ENCODE data around the gene SMARCAL1. TPM values are rescaled to one million over a fixed set of nuclear protein-coding genes. Genes with fewer than 3 reads are reported as not detected.
A peak's percentile ranks its signal among the peaks of the same experiment; 100 is the strongest.
"Not testable (repeated sequence)": the region's sequence is repeated elsewhere in the genome, so short reads cannot be mapped to it uniquely, and the experiment has no call there.

Gene SMARCAL1
- polyA plus RNA-seq, 1 experiment: 28.6 TPM

DNA sequence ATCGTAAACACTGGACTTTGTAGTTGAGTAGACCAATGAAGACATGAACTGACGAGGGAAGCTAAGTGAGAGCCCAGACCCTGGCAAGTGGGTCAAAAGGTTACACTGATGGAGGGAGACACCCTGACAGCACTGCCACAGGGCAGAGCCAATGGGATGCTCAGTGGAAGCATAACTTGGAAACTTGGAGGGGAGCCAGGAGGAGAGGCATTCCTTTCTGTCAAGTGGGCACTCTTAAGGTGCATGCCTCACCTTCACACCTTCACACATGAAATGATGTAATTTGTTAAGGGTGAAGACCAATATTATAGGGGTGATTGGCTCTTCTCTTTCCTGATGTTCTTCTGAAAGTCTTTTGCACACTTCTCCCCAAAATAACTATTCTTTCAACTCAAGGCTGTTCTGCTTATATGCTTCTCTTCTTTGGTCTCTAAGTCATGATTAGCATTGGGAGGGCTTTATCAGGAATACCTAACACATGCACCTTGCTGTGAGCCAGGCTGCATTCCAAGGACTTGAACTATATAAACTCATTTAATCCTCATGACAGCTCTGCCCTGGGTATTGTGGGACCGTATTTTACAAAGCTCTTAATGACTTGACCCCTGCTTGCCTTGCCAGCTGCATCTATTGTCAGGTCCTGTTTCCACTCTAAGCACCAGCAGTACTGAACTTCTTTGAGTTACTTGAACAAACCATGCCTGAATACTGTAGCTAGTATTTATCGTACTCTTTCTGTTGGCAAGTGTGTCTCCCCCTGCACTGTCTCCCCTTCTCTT, 105.4 kb downstream of the SMARCAL1 start:
- DNase-seq (ENCODE audit: low read depth, low spot score): no peak
- POLR2A ChIA-PET: no interaction called here

DNA sequence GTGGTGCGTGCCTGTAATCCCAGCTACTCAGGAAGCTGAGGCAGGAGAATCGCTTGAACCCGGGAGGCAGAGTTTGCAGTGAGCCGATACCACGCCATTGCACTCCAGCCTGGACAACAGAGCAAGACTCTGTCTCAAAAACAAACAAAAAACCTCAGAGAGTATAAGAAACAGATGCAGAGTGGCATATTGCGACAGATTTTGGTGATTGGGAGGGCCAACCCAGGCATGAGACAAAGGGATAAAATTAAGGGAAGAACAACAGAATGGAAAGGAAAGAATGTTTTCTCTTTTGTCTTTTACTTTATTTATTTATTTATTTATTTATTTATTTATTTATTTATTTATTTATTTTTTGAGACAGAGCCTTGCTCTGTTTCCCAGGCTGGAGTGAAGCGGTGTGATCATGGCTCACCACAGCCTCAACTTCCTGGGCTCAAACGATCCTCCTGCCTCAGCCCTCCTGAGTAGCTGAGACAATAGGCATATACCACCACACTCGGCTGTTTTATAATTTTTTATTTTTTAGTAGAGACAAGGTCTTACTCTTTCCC, 106.4 kb downstream of the SMARCAL1 start:
- H3K27me3 ChIP-seq (ENCODE audit: control insufficient read depth, insufficient read depth, low read length); DNase-seq (ENCODE audit: low read depth, low spot score); H3K9me3 ChIP-seq (ENCODE audit: control insufficient read depth, insufficient read depth, low read length); H3K4me3 ChIP-seq (ENCODE audit: low read depth, low read length); H3K27ac ChIP-seq (ENCODE audit: low read depth, low read length): not testable (repeated sequence)
- POLR2A ChIA-PET: interaction anchor here (1.3 kb wide), 1 partner anchor 148 kb away, joined by 5 read pairs; no protein-coding TSS in a partner anchor
- CTCF ChIA-PET: interaction anchor here (0.8 to 10.6 kb wide), 17 partner anchors 9 to 1235 kb away, joined by 3 to 594 read pairs (median 5); no protein-coding TSS in a partner anchor

More for the DNA sequence above, 105.4 kb downstream of the SMARCAL1 start:
- Histone ChIP-seq H3K4me3 (ENCODE audit: low read depth, low read length) (no peak overlapping the region), H3K9me3 (ENCODE audit: control insufficient read depth, insufficient read depth, low read length) (no peaks in the 10 kb centered on the region), H3K27me3 (ENCODE audit: control insufficient read depth, insufficient read depth, low read length) (no peaks in the 10 kb centered on the region), H3K27ac (ENCODE audit: low read depth, low read length) (no peak overlapping the region)
- CTCF ChIA-PET: interaction anchor here (0.8 to 10.6 kb wide), 12 partner anchors 8 to 1195 kb away, joined by 3 to 594 read pairs (median 6); no protein-coding TSS in a partner anchor
- TF ChIP-seq, protein P1, sequence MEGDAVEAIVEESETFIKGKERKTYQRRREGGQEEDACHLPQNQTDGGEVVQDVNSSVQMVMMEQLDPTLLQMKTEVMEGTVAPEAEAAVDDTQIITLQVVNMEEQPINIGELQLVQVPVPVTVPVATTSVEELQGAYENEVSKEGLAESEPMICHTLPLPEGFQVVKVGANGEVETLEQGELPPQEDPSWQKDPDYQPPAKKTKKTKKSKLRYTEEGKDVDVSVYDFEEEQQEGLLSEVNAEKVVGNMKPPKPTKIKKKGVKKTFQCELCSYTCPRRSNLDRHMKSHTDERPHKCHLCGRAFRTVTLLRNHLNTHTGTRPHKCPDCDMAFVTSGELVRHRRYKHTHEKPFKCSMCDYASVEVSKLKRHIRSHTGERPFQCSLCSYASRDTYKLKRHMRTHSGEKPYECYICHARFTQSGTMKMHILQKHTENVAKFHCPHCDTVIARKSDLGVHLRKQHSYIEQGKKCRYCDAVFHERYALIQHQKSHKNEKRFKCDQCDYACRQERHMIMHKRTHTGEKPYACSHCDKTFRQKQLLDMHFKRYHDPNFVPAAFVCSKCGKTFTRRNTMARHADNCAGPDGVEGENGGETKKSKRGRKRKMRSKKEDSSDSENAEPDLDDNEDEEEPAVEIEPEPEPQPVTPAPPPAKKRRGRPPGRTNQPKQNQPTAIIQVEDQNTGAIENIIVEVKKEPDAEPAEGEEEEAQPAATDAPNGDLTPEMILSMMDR (IDR thresholded peaks at IDR 0.05; ENCODE audit: low read depth, low read length): no peak

DNA sequence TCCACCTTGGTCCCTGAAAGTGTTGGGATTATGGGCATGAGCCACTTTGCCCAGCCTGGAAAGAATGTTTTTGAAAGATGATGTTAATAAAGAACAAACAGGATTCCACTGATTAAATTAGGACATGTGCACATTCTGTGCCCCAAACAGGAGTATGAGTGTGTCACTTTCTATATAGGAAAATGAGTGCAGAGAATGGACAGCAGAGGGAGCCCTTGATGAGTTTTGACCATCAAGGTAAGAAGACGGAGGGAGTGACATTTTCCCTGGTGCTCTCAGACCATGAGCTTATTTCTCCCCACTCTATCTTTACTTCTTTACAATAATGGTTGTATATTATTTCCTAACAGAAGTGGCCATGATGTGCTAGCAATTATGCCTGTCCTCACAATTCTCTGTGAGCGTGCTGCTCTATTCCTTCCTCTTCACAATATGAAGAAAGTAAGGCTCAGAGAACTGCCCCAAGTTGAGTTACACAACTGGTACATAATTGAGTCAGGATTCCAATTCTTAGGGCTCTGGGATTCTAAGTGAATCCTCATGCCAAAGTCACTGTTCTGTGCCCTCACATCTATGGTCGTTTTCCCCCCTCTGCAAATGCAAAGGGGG, 107.0 kb downstream of the SMARCAL1 start:
- peak; percentile 75 for DNase-seq (ENCODE audit: low read depth, low spot score)
- POLR2A ChIA-PET: interaction anchor here (1.3 kb wide), 1 partner anchor 147 kb away, joined by 5 read pairs; no protein-coding TSS in a partner anchor
- CTCF ChIA-PET: interaction anchor here (0.6 to 10.6 kb wide), 33 partner anchors 10 to 1234 kb away, joined by 3 to 594 read pairs (median 4); partner anchors contain the start of gene SMARCAL1

DNA sequence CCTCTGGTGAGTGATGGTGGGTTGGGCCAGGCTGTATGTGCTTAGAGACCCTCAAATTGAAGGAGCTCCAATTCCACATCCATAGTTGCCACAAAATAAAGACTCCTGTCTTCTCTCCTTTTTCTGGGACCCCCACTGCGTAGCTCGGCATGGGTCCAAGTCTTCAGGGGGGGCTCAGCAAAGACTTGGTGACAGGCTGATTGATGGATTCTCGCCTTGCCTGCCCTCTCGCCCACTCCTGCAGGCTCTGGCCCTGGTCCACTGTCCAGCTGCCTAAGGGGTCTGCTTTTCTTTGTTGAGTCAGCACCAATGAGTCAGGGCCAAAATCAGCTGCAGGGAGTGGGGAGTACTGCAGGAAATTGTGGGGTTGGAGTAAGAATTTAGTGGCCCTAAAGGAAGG, 107.8 kb downstream of the SMARCAL1 start:
- TF ChIP-seq, protein P1 (IDR thresholded peaks at IDR 0.05; ENCODE audit: low read depth, low read length): no peak
- POLR2A ChIA-PET: interaction anchor here (1.3 kb wide), 1 partner anchor 146 kb away, joined by 5 read pairs; no protein-coding TSS in a partner anchor
- DNase-seq (ENCODE audit: low read depth, low spot score): peak; percentile 16
- Histone ChIP-seq H3K4me3 (ENCODE audit: low read depth, low read length) (no peak overlapping the region), H3K27me3 (ENCODE audit: control insufficient read depth, insufficient read depth, low read length) (no peaks in the 10 kb centered on the region), H3K9me3 (ENCODE audit: control insufficient read depth, insufficient read depth, low read length) (peaks cover 2% of the 10 kb centered on the region; the same call in 1 of the 2 replicates), H3K27ac (ENCODE audit: low read depth, low read length) (no peak overlapping the region)
- CTCF ChIA-PET: interaction anchor here (0.6 to 10.6 kb wide), 9 partner anchors 11 to 991 kb away, joined by 3 to 594 read pairs (median 8); no protein-coding TSS in a partner anchor

More for the DNA sequence above, 107.0 kb downstream of the SMARCAL1 start:
- Histone ChIP-seq H3K27ac (ENCODE audit: low read depth, low read length) (no peak overlapping the region), H3K27me3 (ENCODE audit: control insufficient read depth, insufficient read depth, low read length) (no peaks in the 10 kb centered on the region), H3K9me3 (ENCODE audit: control insufficient read depth, insufficient read depth, low read length) (peaks cover 2% of the 10 kb centered on the region; the same call in 1 of the 2 replicates), H3K4me3 (ENCODE audit: low read depth, low read length) (no peak overlapping the region)
- TF ChIP-seq, protein P1 (IDR thresholded peaks at IDR 0.05; ENCODE audit: low read depth, low read length): peak; percentile 76

DNA sequence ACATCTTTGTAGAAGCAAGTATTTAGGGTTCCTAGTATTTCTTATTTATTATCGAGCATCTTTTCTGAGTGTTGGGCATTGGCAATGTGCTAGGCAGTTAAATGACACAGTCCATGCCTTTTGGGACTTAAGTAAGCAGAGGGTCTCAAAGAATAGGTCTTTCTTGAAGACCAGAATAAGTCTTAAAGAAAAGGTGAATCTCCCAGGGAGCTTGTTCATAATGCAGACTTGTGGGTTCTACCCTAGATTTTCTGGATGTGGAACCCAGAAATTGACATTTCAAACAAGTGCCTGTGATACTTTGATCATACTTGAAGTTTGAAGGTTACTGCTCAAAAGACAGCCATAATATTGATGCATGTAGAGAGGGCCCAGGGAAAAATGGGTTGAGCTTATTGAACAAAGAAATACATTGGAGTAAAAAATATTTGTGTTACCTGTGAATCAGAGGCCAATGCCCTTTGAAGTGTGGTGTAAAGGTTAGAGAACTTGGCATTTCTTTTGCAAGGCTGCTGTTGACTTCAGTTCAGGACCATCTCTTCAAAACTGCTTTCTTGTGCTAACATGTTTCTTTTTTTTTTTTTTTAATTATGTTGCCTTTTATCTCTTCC, 110.7 kb downstream of the SMARCAL1 start:
- CTCF ChIA-PET: interaction anchor here (10.6 kb wide), 1 partner anchor 136 kb away, joined by 594 read pairs; no protein-coding TSS in a partner anchor
- DNase-seq (ENCODE audit: low read depth, low spot score): no peak
- TF ChIP-seq, protein P1 (IDR thresholded peaks at IDR 0.05; ENCODE audit: low read depth, low read length): no peak
- Histone ChIP-seq H3K27ac (ENCODE audit: low read depth, low read length) (no peak overlapping the region), H3K4me3 (ENCODE audit: low read depth, low read length) (no peak overlapping the region), H3K9me3 (ENCODE audit: control insufficient read depth, insufficient read depth, low read length) (peaks cover 2% of the 10 kb centered on the region; the same call in 1 of the 2 replicates), H3K27me3 (ENCODE audit: control insufficient read depth, insufficient read depth, low read length) (no peaks in the 10 kb centered on the region)
- POLR2A ChIA-PET: interaction anchor here (0.6 kb wide), 1 partner anchor 16 kb away, joined by 5 read pairs; no protein-coding TSS in a partner anchor

All from AG04450 (cell line).